HG03103 (cell line): ENCODE data around the gene DKK2.
A peak's percentile ranks its signal among the peaks of the same experiment; 100 is the strongest.
"Not testable (repeated sequence)": the region's sequence is repeated elsewhere in the genome, so short reads cannot be mapped to it uniquely, and the experiment has no call there.

Source experiments
- ATAC-seq: cut with Tn5 transposase; IDR thresholded peaks from one replicate; pipeline ENCODE4 v1.9.1; 2021; ENCODE audit warnings: low read depth; ENCODE audit not compliant: unreplicated experiment

The DKK2 gene

GRCh38 chr4:106929248-106929647, 106.9 kb downstream of the DKK2 start:
- ATAC-seq = no peak

- ATAC-seq = no peak
Observed at GRCh38 chr4:106914223-106914622, 121.9 kb downstream of the DKK2 start.

GRCh38 chr4:106909486-106910188, 126.5 kb downstream of the DKK2 start:
- ATAC-seq = no peak

- ATAC-seq = not testable (repeated sequence)
Observed at GRCh38 chr4:106908049-106908448, 128.1 kb downstream of the DKK2 start.

- ATAC-seq = no peak
Observed at GRCh38 chr4:106907216-106907615, 128.9 kb downstream of the DKK2 start.

- no peak for ATAC-seq
Observed at GRCh38 chr4:106906728-106907127, 129.4 kb downstream of the DKK2 start.

- ATAC-seq = peak; percentile 93
Observed at GRCh38 chr4:106898621-106899230, 137.4 kb downstream of the DKK2 start.

GRCh38 chr4:106893903-106894302, 142.2 kb downstream of the DKK2 start:
- ATAC-seq = no peak

- no peak for ATAC-seq
Observed at GRCh38 chr4:106893395-106893881, 142.7 kb downstream of the DKK2 start.

- no peak for ATAC-seq
Observed at GRCh38 chr4:106892786-106893185, 143.3 kb downstream of the DKK2 start.

- no peak for ATAC-seq
Observed at GRCh38 chr4:106875340-106875739, 160.8 kb downstream of the DKK2 start.
